Inferior parietal cortex (tissue), 1 donor: ENCODE results near the gene POFUT1.

ENCODE experiments used
- DNase-seq: peaks from one replicate; pipeline ENCODE4 v3.0.0-alpha.2; 2016; ENCODE audit errors: extremely low spot score

POFUT1 gene

GRCh38 chr20:32206760-32207625, 687 bp upstream of the POFUT1 start:
- no peak for DNase-seq

GRCh38 chr20:32208499-32209154, 947 bp downstream of the POFUT1 start:
- no peak for DNase-seq

GRCh38 chr20:32209850-32210605, 2.3 kb downstream of the POFUT1 start:
- no peak for DNase-seq

GRCh38 chr20:32213870-32214269, 6.2 kb downstream of the POFUT1 start:
- no peak for DNase-seq

- no peak for DNase-seq
These were observed 7.5 kb downstream of the POFUT1 start for GRCh38 chr20:32215147-32215546.

GRCh38 chr20:32215729-32216128, 8.0 kb downstream of the POFUT1 start:
- DNase-seq = no peak

- no peak for DNase-seq
These were observed 8.8 kb downstream of the POFUT1 start for GRCh38 chr20:32216179-32217142.

GRCh38 chr20:32218156-32218900, 10.6 kb downstream of the POFUT1 start:
- DNase-seq = no peak

- DNase-seq = no peak
These were observed 16.8 kb downstream of the POFUT1 start for GRCh38 chr20:32224463-32224862.

- no peak for DNase-seq
These were observed 18.7 kb downstream of the POFUT1 start for GRCh38 chr20:32226391-32226790.

GRCh38 chr20:32227306-32227705, 19.6 kb downstream of the POFUT1 start:
- DNase-seq = no peak

GRCh38 chr20:32227744-32228688, 20.3 kb downstream of the POFUT1 start:
- DNase-seq = no peak

GRCh38 chr20:32229251-32229747, 21.6 kb downstream of the POFUT1 start:
- DNase-seq = no peak

- no peak for DNase-seq
These were observed 23.0 kb downstream of the POFUT1 start for GRCh38 chr20:32230707-32231106.

GRCh38 chr20:32231245-32231644, 23.6 kb downstream of the POFUT1 start:
- no peak for DNase-seq

- no peak for DNase-seq
These were observed 24.2 kb downstream of the POFUT1 start for GRCh38 chr20:32231847-32232246.

GRCh38 chr20:32232326-32232886, 24.7 kb downstream of the POFUT1 start:
- DNase-seq = no peak

GRCh38 chr20:32233286-32233685, 25.6 kb downstream of the POFUT1 start:
- no peak for DNase-seq
